Neural cell (in vitro differentiated cells): ENCODE measurements around the gene SDK1. TPM values are rescaled to one million over a fixed set of nuclear protein-coding genes. Genes with fewer than 3 reads are reported as not detected.

ENCODE experiments used
- H2AFZ ChIP-seq: fragments of 200-600, 300-800 bp; sonication (generic), shearing (Covaris generic); 2 replicates; pipeline ENCODE4 v1.6.0; 2014; ENCODE audit warnings: low read depth, mild to moderate bottlenecking, antibody characterized with exemption, low read length, moderate library complexity
- H3F3A ChIP-seq: fragments of 200-600 bp; shearing (Covaris generic); 2 replicates; pipeline ENCODE4 v1.6.1; 2016; ENCODE audit warnings: mild to moderate bottlenecking, moderate library complexity, mixed read lengths, antibody characterized with exemption, low read length; ENCODE audit not compliant: insufficient read depth, poor library complexity, severe bottlenecking
- H3K27ac ChIP-seq: fragments of 200-600, 300-800 bp; sonication (generic), shearing (Covaris generic); 2 replicates; pipeline ENCODE4 v1.5.1; 2014; ENCODE audit warnings: mild to moderate bottlenecking, low read length, moderate library complexity
- H3K27me3 ChIP-seq: fragments of 300-800, 200-600 bp; sonication (generic), shearing (Covaris generic); 2 replicates; pipeline ENCODE4 v1.6.0; 2014; ENCODE audit warnings: mild to moderate bottlenecking, low read depth, low read length, moderate library complexity; ENCODE audit not compliant: insufficient read depth
- H3K36me3 ChIP-seq: fragments of 300-800, 200-600 bp; sonication (generic), shearing (Covaris generic); 2 replicates; pipeline ENCODE4 v1.5.1; 2014; ENCODE audit warnings: mild to moderate bottlenecking, antibody characterized with exemption, low read length, moderate library complexity; ENCODE audit not compliant: insufficient read depth
- H3K4me2 ChIP-seq: fragments of 300-800, 200-600 bp; sonication (generic), shearing (Covaris generic); 2 replicates; pipeline ENCODE4 v1.6.0; 2014; ENCODE audit warnings: mild to moderate bottlenecking, low read length
- H3K4me3 ChIP-seq: fragments of 300-800, 200-600 bp; sonication (generic), shearing (Covaris generic); 2 replicates; pipeline ENCODE4 v1.5.1; 2014; ENCODE audit warnings: mild to moderate bottlenecking, low read length, moderate library complexity
- H3K79me2 ChIP-seq: fragments of 200-600 bp; shearing (Covaris generic); replicated peaks from 2 replicates; pipeline ENCODE4 v1.6.0; 2014; ENCODE audit warnings: mild to moderate bottlenecking, low read length, moderate library complexity; ENCODE audit not compliant: insufficient read depth
- H3K9ac ChIP-seq: fragments of 300-800, 200-600 bp; sonication (generic), shearing (Covaris generic); 2 replicates; pipeline ENCODE4 v1.6.1; 2016; ENCODE audit warnings: mild to moderate bottlenecking, low read length, mixed read lengths
- H3K9me2 ChIP-seq: fragments of 200-600 bp; shearing (Covaris generic); 2 replicates; pipeline ENCODE4 v1.6.1; 2016; ENCODE audit warnings: mild to moderate bottlenecking, low read length, mixed read lengths; ENCODE audit not compliant: insufficient read depth
- H3K9me3 ChIP-seq: fragments of 200-600, 300-800 bp; sonication (generic), shearing (Covaris generic); 2 replicates; pipeline ENCODE4 v1.6.1; 2016; ENCODE audit warnings: mild to moderate bottlenecking, mixed run types, low read length, moderate library complexity, mixed read lengths
- H4K20me1 ChIP-seq: fragments of 200-600 bp; shearing (Covaris generic); 2 replicates; pipeline ENCODE4 v1.6.1; 2016; ENCODE audit warnings: mild to moderate bottlenecking, mixed run types; ENCODE audit not compliant: insufficient read depth
- EP300 ChIP-seq: fragments of 450-650 bp; conservative IDR thresholded peaks from 2 replicates; pipeline ENCODE4 v1.6.1; 2014; ENCODE audit warnings: antibody characterized with exemption, mild to moderate bottlenecking, moderate library complexity; ENCODE audit not compliant: poor library complexity, severe bottlenecking
- EZH2 ChIP-seq: fragments of 200-600, 300-800 bp; shearing (Covaris generic), sonication (generic); IDR thresholded peaks from 2 replicates; pipeline ENCODE4 v1.6.1; 2014; ENCODE audit warnings: antibody characterized with exemption, low read length, borderline replicate concordance, mild to moderate bottlenecking; ENCODE audit not compliant: insufficient read depth, poor library complexity, severe bottlenecking
- MXI1 ChIP-seq: fragments of 450-650 bp; conservative IDR thresholded peaks from 2 replicates; pipeline ENCODE4 v1.6.1; 2014; ENCODE audit warnings: antibody characterized with exemption, mild to moderate bottlenecking; ENCODE audit not compliant: poor library complexity, severe bottlenecking
- POLR2AphosphoS5 ChIP-seq: IDR thresholded peaks from 2 replicates; pipeline ENCODE4 v1.6.1; 2012
- RAD21 ChIP-seq: fragments of 450-650 bp; conservative IDR thresholded peaks from 2 replicates; pipeline ENCODE4 v1.6.1; 2014; ENCODE audit warnings: antibody characterized with exemption, mild to moderate bottlenecking, moderate library complexity
- SMC3 ChIP-seq: fragments of 450-650 bp; conservative IDR thresholded peaks from 2 replicates; pipeline ENCODE4 v1.6.1; 2014; ENCODE audit warnings: antibody characterized with exemption, mild to moderate bottlenecking, moderate library complexity; ENCODE audit not compliant: poor library complexity
- TAF1 ChIP-seq: IDR thresholded peaks from 2 replicates; pipeline ENCODE4 v1.6.1; 2012; ENCODE audit warnings: low read depth
- polyA plus RNA-seq: library from polyadenylated mRNA; depleted of rRNA; stranded (reverse); fragments of >200 nt; gene quantifications from 2 replicates; pipeline ENCODE4 v1.2.3, GENCODE V29; 2014
- TF ChIP-seq, protein P1 (sequence below): fragments of 450-650 bp; IDR thresholded peaks from 2 replicates; pipeline ENCODE4 v1.5.1; 2014; ENCODE audit warnings: antibody characterized with exemption, mild to moderate bottlenecking, moderate library complexity; ENCODE audit not compliant: poor library complexity, severe bottlenecking
- TF ChIP-seq, protein P2 (sequence below): IDR thresholded peaks from 2 replicates; pipeline ENCODE4 v1.6.1; 2012; ENCODE audit warnings: borderline replicate concordance

Gene SDK1
- polyA plus RNA-seq, 1 donor from 2014 or later: 2.7 TPM

DNA sequence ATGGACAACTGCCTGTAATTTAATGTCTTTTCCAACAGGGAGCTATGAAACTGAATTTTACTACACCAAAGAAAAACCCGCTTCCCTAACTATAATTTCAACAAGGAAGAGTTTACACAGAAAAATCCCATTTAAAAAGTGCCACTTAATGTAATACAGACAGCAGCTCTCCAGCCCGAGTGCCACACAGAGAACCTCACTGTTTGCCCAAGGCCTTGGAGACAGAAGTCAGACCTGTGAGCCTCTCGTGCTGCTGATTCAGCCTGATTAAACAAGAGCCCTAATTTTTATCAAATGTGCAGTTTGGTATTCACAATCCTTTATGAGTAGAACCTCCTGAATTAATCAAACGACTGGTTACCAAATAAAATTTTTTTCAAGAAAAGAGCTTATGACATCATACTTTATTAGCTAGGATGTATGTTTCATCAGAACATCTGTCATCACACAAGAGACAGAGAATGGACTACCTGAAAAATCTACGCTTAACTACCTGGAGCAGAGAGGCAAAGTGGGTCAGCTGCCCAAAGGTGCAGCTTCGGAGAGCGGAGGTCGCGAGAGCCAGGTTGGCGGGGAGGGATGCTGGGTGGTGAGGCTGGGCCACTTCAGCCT lies 543.6 kb downstream of the SDK1 start:
- no peaks in the 10 kb centered on the region for H3K9me3 ChIP-seq

DNA sequence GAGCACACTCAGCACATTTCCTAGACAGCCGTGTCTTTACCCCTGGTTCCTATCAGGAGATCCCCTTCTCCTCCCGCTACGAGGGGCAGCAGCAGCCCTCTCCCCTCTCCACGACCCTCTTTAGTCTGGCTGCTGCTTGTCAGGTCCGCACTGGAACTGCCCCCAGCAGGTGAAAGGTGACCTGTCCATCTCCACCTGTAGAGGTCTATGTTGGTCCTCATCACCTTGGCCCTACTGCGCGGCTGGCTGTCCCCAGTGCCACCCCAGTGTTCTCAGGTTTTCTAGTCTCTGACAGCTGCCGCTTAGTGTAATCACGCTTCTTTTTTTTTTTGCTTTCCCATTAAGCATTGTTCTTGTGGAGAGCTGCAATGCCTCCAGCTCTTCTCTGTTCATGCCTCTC lies 545.7 kb downstream of the SDK1 start:
- Histone ChIP-seq H2AFZ (no peak overlapping the region), H3K36me3 (no peaks in the 10 kb centered on the region), H3K27me3 (no peaks in the 10 kb centered on the region), H4K20me1 (no peaks in the 10 kb centered on the region), H3F3A (no peaks in the 10 kb centered on the region), H3K9me2 (no peaks in the 10 kb centered on the region), H3K4me2 (no peak overlapping the region), H3K27ac (no peak overlapping the region), H3K79me2 (no peaks in the 10 kb centered on the region), H3K4me3 (no peak overlapping the region), H3K9ac (no peak overlapping the region), H3K9me3 (no peaks in the 10 kb centered on the region)
- TF ChIP-seq, protein P1, sequence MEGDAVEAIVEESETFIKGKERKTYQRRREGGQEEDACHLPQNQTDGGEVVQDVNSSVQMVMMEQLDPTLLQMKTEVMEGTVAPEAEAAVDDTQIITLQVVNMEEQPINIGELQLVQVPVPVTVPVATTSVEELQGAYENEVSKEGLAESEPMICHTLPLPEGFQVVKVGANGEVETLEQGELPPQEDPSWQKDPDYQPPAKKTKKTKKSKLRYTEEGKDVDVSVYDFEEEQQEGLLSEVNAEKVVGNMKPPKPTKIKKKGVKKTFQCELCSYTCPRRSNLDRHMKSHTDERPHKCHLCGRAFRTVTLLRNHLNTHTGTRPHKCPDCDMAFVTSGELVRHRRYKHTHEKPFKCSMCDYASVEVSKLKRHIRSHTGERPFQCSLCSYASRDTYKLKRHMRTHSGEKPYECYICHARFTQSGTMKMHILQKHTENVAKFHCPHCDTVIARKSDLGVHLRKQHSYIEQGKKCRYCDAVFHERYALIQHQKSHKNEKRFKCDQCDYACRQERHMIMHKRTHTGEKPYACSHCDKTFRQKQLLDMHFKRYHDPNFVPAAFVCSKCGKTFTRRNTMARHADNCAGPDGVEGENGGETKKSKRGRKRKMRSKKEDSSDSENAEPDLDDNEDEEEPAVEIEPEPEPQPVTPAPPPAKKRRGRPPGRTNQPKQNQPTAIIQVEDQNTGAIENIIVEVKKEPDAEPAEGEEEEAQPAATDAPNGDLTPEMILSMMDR: no peak
- TF ChIP-seq EZH2 (no peak), RAD21 (no peak), SMC3 (no peak), POLR2AphosphoS5 (no peak)

More for the DNA sequence above, 543.6 kb downstream of the SDK1 start:
- Histone ChIP-seq H4K20me1 (no peaks in the 10 kb centered on the region), H3K4me2 (no peak overlapping the region), H3F3A (no peaks in the 10 kb centered on the region), H3K27ac (no peak overlapping the region), H3K27me3 (no peaks in the 10 kb centered on the region), H3K9ac (no peak overlapping the region), H2AFZ (no peak overlapping the region), H3K79me2 (no peaks in the 10 kb centered on the region), H3K4me3 (no peak overlapping the region), H3K36me3 (no peaks in the 10 kb centered on the region), H3K9me2 (no peaks in the 10 kb centered on the region)
- no peak for TF ChIP-seq EZH2
- TF ChIP-seq, protein P1: no peak
- TF ChIP-seq EP300: no peak
- TF ChIP-seq, protein P2, sequence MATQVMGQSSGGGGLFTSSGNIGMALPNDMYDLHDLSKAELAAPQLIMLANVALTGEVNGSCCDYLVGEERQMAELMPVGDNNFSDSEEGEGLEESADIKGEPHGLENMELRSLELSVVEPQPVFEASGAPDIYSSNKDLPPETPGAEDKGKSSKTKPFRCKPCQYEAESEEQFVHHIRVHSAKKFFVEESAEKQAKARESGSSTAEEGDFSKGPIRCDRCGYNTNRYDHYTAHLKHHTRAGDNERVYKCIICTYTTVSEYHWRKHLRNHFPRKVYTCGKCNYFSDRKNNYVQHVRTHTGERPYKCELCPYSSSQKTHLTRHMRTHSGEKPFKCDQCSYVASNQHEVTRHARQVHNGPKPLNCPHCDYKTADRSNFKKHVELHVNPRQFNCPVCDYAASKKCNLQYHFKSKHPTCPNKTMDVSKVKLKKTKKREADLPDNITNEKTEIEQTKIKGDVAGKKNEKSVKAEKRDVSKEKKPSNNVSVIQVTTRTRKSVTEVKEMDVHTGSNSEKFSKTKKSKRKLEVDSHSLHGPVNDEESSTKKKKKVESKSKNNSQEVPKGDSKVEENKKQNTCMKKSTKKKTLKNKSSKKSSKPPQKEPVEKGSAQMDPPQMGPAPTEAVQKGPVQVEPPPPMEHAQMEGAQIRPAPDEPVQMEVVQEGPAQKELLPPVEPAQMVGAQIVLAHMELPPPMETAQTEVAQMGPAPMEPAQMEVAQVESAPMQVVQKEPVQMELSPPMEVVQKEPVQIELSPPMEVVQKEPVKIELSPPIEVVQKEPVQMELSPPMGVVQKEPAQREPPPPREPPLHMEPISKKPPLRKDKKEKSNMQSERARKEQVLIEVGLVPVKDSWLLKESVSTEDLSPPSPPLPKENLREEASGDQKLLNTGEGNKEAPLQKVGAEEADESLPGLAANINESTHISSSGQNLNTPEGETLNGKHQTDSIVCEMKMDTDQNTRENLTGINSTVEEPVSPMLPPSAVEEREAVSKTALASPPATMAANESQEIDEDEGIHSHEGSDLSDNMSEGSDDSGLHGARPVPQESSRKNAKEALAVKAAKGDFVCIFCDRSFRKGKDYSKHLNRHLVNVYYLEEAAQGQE: no peak
- no peak for TF ChIP-seq SMC3
- no peak for TF ChIP-seq MXI1
- no peak for TF ChIP-seq RAD21
- no peak for TF ChIP-seq TAF1
- no peak for TF ChIP-seq POLR2AphosphoS5
